Testis (tissue), 3 donors: ENCODE data around the gene PLXDC2. TPM values are rescaled to one million over a fixed set of nuclear protein-coding genes. Genes with fewer than 3 reads are reported as not detected.

Experiments used
- DNase-seq: peaks from one replicate; pipeline ENCODE4 v3.0.0-alpha.2; 2019
- H3K27ac ChIP-seq, 2 donors: fragments of 200-600 bp; sonication (generic); one replicate each; pipeline ENCODE4 v1.5.1; 2019
- H3K27me3 ChIP-seq: fragments of 200-600 bp; sonication (generic); one replicate; pipeline ENCODE4 v1.5.1; 2019
- H3K36me3 ChIP-seq: fragments of 200-600 bp; sonication (generic); one replicate; pipeline ENCODE4 v1.5.1; 2017; ENCODE audit warnings: low read depth; ENCODE audit errors: missing control alignments
- H3K4me1 ChIP-seq: fragments of 200-600 bp; sonication (generic); one replicate; pipeline ENCODE4 v1.5.1; 2019
- H3K4me3 ChIP-seq, 2 donors: fragments of 200-600 bp; sonication (generic); one replicate each; pipeline ENCODE4 v1.5.1; 2017 to 2019
- H3K9me3 ChIP-seq: fragments of 200-600 bp; sonication (generic); one replicate; pipeline ENCODE4 v1.5.1; 2017
- POLR2A ChIP-seq: fragments of 450-650 bp; IDR thresholded peaks from one replicate; pipeline ENCODE4 v1.6.1; 2017; ENCODE audit warnings: antibody characterized with exemption, mild to moderate bottlenecking, moderate library complexity
- WGBS, 2 donors: methylation state at CpG; one replicate each; pipeline ENCODE4 v1.1.5; 2018; 5-methylcytosine and 5-hydroxymethylcytosine counted together
- intact Hi-C: fragments of 100-400 bp; cut with DNase I; formaldehyde crosslinking; loops from one replicate; pipeline ENCODE4 v1.15.1; 2023; ENCODE audit warnings: low total_unique reads
- polyA plus RNA-seq: library from polyadenylated mRNA; stranded (reverse); fragments of 350-450 nt; fragmentation: Illumina TruSeq; extraction: RNeasy Lipid Tissue Mini Kit (QIAGEN cat#74804); gene quantifications from one replicate; pipeline ENCODE4 v1.2.3, GENCODE V29; 2014; ENCODE audit warnings: low read depth, low replicate concordance; ENCODE audit not compliant: insufficient read depth
- total RNA-seq, 2 donors: library from RNA; depleted of rRNA; stranded (reverse); fragments of >200 nt; gene quantifications; one replicate each; pipeline ENCODE4 v1.2.3, GENCODE V29; 2016
- TF ChIP-seq, protein P1 (sequence below), 3 experiments: fragments of 450-650 bp in 2 of 3; fragments of 200-600 bp in 1 of 3; sonication (generic) in 1 of 3; IDR thresholded peaks; one replicate each; pipeline ENCODE4 v1.5.1; 2016 to 2019; ENCODE audit warnings: antibody characterized with exemption in 3 of 3, mild to moderate bottlenecking in 2 of 3, moderate library complexity in 1 of 3

PLXDC2 gene
- total and polyA plus RNA-seq, 3 donors from 2014 or later = 27.5 to 81.7 (median 53.6) TPM

GRCh38 chr10:19777806-19778205 lies 38.4 kb upstream of the PLXDC2 start:
- no peak for DNase-seq
- no peak overlapping the region for H3K4me3 ChIP-seq
- H3K4me1 ChIP-seq = no peaks in the 10 kb centered on the region
- no peaks in the 10 kb centered on the region for H3K27me3 ChIP-seq
- H3K36me3 ChIP-seq = no peaks in the 10 kb centered on the region
- no peaks in the 10 kb centered on the region for H3K9me3 ChIP-seq
- TF ChIP-seq POLR2A = no peak
- TF ChIP-seq, protein P1, sequence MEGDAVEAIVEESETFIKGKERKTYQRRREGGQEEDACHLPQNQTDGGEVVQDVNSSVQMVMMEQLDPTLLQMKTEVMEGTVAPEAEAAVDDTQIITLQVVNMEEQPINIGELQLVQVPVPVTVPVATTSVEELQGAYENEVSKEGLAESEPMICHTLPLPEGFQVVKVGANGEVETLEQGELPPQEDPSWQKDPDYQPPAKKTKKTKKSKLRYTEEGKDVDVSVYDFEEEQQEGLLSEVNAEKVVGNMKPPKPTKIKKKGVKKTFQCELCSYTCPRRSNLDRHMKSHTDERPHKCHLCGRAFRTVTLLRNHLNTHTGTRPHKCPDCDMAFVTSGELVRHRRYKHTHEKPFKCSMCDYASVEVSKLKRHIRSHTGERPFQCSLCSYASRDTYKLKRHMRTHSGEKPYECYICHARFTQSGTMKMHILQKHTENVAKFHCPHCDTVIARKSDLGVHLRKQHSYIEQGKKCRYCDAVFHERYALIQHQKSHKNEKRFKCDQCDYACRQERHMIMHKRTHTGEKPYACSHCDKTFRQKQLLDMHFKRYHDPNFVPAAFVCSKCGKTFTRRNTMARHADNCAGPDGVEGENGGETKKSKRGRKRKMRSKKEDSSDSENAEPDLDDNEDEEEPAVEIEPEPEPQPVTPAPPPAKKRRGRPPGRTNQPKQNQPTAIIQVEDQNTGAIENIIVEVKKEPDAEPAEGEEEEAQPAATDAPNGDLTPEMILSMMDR (IDR thresholded peaks at IDR 0.05) = no peak
- intact Hi-C loops = no loop called here
- no peak overlapping the region for H3K27ac ChIP-seq
- 40 to 65% methylated on average over 2 of the region's 2 CpGs for WGBS, 2 donors

DNA sequence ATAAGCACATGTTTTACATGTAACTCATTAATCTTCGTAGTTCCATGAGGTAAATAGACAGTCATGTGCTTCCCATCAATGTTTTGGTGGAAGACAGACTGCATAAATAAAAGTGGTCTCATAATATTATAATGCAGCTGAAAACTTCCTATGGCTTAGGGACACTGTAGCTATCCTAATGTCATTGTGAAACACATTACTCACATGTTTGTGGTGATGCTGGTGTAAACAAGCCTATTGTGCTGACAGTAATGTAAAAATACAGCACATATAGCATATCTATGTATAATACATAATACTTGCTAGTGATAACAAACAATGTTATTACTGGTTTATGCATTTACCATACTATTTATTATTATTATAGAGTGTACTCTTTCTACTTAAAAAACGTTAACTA lies 37.2 kb upstream of the PLXDC2 start:
- Histone ChIP-seq H3K4me3 (no peak overlapping the region), H3K36me3 (no peaks in the 10 kb centered on the region), H3K27me3 (no peaks in the 10 kb centered on the region), H3K9me3 (no peaks in the 10 kb centered on the region), H3K4me1 (no peaks in the 10 kb centered on the region), H3K27ac (no peak overlapping the region)
- 86 to 89% methylated on average over 2 of the region's 2 CpGs for WGBS, 2 donors
- TF ChIP-seq, protein P1 (IDR thresholded peaks at IDR 0.05) = no peak
- TF ChIP-seq POLR2A = no peak
- no peak for DNase-seq
- intact Hi-C loops = no loop called here

DNA sequence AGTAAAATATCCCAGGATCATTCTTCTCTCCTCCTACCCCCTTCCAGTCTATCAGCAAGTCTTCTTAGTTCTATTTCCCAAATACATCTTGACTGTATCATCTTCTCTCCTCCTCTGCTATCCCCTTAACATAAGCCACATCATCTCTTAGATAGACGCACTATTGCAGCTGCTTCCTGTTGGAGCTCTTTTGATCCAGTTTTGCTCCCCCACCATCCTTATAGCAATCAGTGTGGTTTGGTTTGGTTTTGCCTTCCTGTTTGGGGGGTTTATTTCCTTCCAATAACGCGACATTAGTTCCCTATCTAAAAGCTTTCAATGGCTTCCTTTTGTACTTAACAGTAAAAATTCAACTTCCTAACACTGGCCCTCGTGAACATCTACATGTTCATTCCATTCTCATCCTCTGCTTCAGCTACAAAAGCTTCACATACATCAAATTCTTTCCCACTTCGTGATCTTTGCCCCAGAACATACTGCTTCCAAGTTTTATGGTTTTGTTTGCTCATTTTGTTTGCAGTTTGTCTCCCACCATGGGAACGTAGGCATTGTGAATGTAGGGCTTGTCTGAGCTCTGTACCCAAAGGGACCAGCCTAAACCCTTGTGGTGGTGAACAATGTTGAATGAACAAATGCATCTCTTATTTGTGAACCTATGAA lies 33.7 kb upstream of the PLXDC2 start:
- H3K9me3 ChIP-seq = no peaks in the 10 kb centered on the region
- H3K27me3 ChIP-seq = no peaks in the 10 kb centered on the region
- H3K27ac ChIP-seq = no peak overlapping the region
- 83 to 85% methylated on average over 6 of the region's 6 CpGs for WGBS, 2 donors
- TF ChIP-seq, protein P1 (IDR thresholded peaks at IDR 0.05) = no peak
- no peak for TF ChIP-seq POLR2A
- DNase-seq = no peak
- no peaks in the 10 kb centered on the region for H3K4me1 ChIP-seq
- no peak overlapping the region for H3K4me3 ChIP-seq
- intact Hi-C loops = no loop called here
- H3K36me3 ChIP-seq = no peaks in the 10 kb centered on the region

GRCh38 chr10:19783721-19784120 lies 32.5 kb upstream of the PLXDC2 start:
- H3K4me1 ChIP-seq = no peaks in the 10 kb centered on the region

More at GRCh38 chr10:19783721-19784120, 32.5 kb upstream of the PLXDC2 start:
- intact Hi-C loops = no loop called here
- WGBS, 2 donors = 94% methylated on average over 4 of the region's 4 CpGs
- H3K27ac ChIP-seq = no peak overlapping the region
- no peaks in the 10 kb centered on the region for H3K27me3 ChIP-seq
- no peak for DNase-seq
- no peaks in the 10 kb centered on the region for H3K9me3 ChIP-seq
- no peaks in the 10 kb centered on the region for H3K36me3 ChIP-seq
- TF ChIP-seq, protein P1 (IDR thresholded peaks at IDR 0.05) = no peak
- TF ChIP-seq POLR2A = no peak
- H3K4me3 ChIP-seq = no peak overlapping the region
